ENCODE results near the gene DPP6.

DPP6 gene

DNA sequence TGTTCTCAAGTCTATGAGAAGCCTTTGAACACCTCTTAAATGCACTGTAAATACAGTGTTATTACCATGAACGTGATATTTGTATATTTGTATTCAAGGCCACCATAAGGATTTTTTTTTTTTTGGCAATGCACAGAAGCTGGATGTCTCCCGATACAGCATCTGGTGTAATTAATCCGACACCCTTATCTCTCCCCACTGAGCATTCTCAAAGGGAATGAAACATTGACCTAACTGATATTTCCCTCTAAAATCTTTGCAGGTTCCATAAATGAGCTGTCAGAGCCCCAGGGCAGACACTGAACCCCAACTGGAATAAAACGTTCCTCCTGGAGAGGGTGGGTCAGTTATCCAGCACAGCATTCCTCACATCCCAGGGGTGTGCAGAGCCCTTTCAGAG, 634.1 kb downstream of the DPP6 start:
- H3K4me3 ChIP-seq (ENCODE audit: low read depth in 1 of 2, low read length in 1 of 2) = no peak overlapping the region
- no peaks in the 10 kb centered on the region for H3K27me3 ChIP-seq
- H3K9me3 ChIP-seq = no peaks in the 10 kb centered on the region
- no peak overlapping the region for H3K27ac ChIP-seq
- no peaks in the 10 kb centered on the region for H3K36me3 ChIP-seq
- H3K4me1 ChIP-seq (ENCODE audit: control insufficient read depth in 1 of 2, insufficient read depth in 1 of 2, low read depth in 1 of 2, low read length in 1 of 2) = no peaks in the 10 kb centered on the region
- TF ChIP-seq, protein P1, sequence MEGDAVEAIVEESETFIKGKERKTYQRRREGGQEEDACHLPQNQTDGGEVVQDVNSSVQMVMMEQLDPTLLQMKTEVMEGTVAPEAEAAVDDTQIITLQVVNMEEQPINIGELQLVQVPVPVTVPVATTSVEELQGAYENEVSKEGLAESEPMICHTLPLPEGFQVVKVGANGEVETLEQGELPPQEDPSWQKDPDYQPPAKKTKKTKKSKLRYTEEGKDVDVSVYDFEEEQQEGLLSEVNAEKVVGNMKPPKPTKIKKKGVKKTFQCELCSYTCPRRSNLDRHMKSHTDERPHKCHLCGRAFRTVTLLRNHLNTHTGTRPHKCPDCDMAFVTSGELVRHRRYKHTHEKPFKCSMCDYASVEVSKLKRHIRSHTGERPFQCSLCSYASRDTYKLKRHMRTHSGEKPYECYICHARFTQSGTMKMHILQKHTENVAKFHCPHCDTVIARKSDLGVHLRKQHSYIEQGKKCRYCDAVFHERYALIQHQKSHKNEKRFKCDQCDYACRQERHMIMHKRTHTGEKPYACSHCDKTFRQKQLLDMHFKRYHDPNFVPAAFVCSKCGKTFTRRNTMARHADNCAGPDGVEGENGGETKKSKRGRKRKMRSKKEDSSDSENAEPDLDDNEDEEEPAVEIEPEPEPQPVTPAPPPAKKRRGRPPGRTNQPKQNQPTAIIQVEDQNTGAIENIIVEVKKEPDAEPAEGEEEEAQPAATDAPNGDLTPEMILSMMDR (IDR thresholded peaks at IDR 0.05) = no peak

- no peak overlapping the region for H3K4me3 ChIP-seq (ENCODE audit: low read depth in 1 of 2, low read length in 1 of 2)
- H3K4me1 ChIP-seq (ENCODE audit: control insufficient read depth in 1 of 2, insufficient read depth in 1 of 2, low read depth in 1 of 2, low read length in 1 of 2) = no peaks in the 10 kb centered on the region
- no peaks in the 10 kb centered on the region for H3K36me3 ChIP-seq
- no peaks in the 10 kb centered on the region for H3K9me3 ChIP-seq
- TF ChIP-seq, protein P1 (IDR thresholded peaks at IDR 0.05) = no peak
- H3K27ac ChIP-seq = no peak overlapping the region
- no peaks in the 10 kb centered on the region for H3K27me3 ChIP-seq
Measured at GRCh38 chr7:154688952-154689351, 636.8 kb downstream of the DPP6 start.

- no peaks in the 10 kb centered on the region for H3K36me3 ChIP-seq
- H3K4me1 ChIP-seq (ENCODE audit: control insufficient read depth in 1 of 2, insufficient read depth in 1 of 2, low read depth in 1 of 2, low read length in 1 of 2) = no peaks in the 10 kb centered on the region
- no peaks in the 10 kb centered on the region for H3K27me3 ChIP-seq
- H3K9me3 ChIP-seq = no peaks in the 10 kb centered on the region
- no peak overlapping the region for H3K4me3 ChIP-seq (ENCODE audit: low read depth in 1 of 2, low read length in 1 of 2)
- H3K27ac ChIP-seq = no peak overlapping the region
- TF ChIP-seq, protein P1 (IDR thresholded peaks at IDR 0.05) = no peak
Measured at GRCh38 chr7:154690411-154690810, 638.2 kb downstream of the DPP6 start.

DNA sequence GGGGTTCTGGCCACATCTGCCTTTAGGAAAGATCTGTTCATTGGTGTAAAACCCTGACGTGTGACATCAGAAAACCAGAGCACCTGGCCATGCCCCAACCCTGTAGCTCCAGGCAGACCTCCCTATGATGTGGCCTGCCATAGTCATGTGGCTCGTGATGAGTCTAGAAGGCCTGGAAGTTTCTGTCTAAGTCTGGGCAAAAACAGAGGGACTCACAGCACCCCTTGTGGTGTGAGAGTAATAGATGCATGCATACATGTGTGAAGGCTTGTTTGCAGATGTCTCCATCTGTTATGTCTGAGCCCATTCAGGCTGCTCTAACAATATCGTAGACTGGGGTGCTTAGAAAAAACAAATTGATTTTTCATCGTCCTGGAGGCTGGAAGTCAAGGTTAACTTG, 641.5 kb downstream of the DPP6 start:
- Histone ChIP-seq H3K27ac (no peak overlapping the region), H3K4me1 (ENCODE audit: control insufficient read depth in 1 of 2, insufficient read depth in 1 of 2, low read depth in 1 of 2, low read length in 1 of 2) (no peaks in the 10 kb centered on the region), H3K4me3 (ENCODE audit: low read depth in 1 of 2, low read length in 1 of 2) (no peak overlapping the region), H3K27me3 (no peaks in the 10 kb centered on the region), H3K36me3 (no peaks in the 10 kb centered on the region), H3K9me3 (no peaks in the 10 kb centered on the region)
- TF ChIP-seq, protein P1 (IDR thresholded peaks at IDR 0.05) = no peak

GRCh38 chr7:154695836-154696235, 643.6 kb downstream of the DPP6 start:
- Histone ChIP-seq H3K9me3 (no peaks in the 10 kb centered on the region), H3K27ac (no peak overlapping the region), H3K27me3 (no peaks in the 10 kb centered on the region), H3K4me1 (ENCODE audit: control insufficient read depth in 1 of 2, insufficient read depth in 1 of 2, low read depth in 1 of 2, low read length in 1 of 2) (no peaks in the 10 kb centered on the region), H3K36me3 (no peaks in the 10 kb centered on the region), H3K4me3 (ENCODE audit: low read depth in 1 of 2, low read length in 1 of 2) (no peak overlapping the region)
- TF ChIP-seq, protein P1 (IDR thresholded peaks at IDR 0.05) = no peak

DNA sequence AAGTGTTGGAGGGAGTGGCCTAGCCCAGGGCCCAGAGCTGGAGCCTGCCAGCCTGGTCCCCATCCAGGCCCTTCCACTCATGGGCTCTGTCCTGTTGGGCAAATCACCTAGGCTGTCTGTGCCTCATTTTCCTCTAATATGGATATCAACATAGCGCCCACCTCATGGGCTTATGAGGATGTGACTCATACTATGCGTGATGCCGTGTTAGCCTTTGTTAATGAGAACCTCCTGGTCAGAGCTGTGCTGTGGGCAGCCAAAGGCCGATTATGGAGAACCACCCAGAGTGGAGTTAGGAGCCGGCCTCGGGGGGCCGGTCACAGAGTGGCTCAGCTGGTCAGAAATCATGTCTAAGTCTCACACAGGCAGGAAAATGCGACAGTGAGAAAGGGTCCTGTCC, 644.4 kb downstream of the DPP6 start:
- Histone ChIP-seq H3K27ac (no peak overlapping the region), H3K27me3 (no peaks in the 10 kb centered on the region), H3K4me1 (ENCODE audit: control insufficient read depth in 1 of 2, insufficient read depth in 1 of 2, low read depth in 1 of 2, low read length in 1 of 2) (no peaks in the 10 kb centered on the region), H3K36me3 (no peaks in the 10 kb centered on the region), H3K4me3 (ENCODE audit: low read depth in 1 of 2, low read length in 1 of 2) (no peak overlapping the region), H3K9me3 (no peaks in the 10 kb centered on the region)
- TF ChIP-seq, protein P1 (IDR thresholded peaks at IDR 0.05) = no peak

Data from neutrophil (primary cell).